NCI-H1105 (cell line): ENCODE measurements around the gene MAGI2.

ENCODE experiments used
- DNase-seq: peaks from one replicate; lab custom pipeline; 2025; lab: John Stamatoyannopoulos, UW

MAGI2 gene

DNA sequence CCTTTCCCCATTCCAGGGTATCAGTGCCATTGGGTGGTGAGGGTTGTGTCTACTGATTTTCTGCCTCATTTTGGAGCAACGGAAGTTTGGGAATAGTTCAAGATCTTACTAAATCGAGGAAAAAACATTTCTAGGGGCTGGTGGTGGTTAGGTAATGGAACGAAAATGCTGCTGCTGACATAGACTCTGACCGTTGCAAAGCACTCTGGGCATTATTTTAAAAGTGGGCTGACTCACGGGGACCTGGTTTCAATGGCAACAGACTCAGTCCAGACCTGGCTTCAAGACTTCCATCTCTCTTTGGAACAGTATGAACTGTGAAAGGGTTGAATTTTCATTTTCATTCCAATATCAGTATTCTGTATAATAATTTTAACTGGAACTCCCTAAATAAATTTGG is 1370.9 kb downstream of the MAGI2 start:
- DNase-seq: no peak

DNA sequence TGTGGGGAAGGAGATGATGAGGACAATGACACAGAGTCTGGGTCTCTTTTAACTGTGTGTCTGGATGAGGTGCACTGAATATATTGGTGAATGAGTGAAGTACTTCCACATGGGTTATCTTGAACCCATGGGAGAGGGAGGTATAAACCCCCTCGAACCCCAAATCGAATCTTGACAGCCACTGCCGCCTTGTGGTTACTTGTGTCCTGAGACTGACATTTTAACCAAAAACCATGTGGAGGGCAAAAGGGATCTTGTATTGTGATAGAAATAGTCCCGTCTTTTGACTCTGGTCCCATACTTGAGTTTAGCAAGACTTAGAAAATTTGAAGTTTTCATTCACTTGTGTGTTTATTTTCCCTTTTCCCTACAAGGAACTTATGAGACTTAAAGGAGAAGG is 1371.6 kb downstream of the MAGI2 start:
- DNase-seq: no peak

DNA sequence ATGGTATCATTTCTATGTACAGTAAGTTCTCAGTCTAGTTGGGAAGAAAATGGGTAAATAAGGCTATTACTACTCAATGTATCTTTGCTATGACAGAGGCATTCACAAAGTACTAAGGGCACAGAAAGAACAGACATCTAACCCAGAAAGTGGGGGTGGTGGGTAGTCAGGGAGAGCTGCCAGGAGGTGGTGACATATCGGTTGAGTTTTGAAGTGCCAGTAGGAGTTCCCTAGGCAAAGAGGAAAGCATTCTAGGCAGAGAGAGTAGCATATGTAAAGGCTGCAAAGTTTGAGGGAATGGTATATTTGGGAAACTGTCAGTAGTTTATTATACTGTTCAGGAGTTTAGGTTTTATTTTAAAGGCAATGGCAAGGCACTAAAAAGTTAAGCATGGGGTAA is 1372.1 kb downstream of the MAGI2 start:
- DNase-seq: no peak

DNA sequence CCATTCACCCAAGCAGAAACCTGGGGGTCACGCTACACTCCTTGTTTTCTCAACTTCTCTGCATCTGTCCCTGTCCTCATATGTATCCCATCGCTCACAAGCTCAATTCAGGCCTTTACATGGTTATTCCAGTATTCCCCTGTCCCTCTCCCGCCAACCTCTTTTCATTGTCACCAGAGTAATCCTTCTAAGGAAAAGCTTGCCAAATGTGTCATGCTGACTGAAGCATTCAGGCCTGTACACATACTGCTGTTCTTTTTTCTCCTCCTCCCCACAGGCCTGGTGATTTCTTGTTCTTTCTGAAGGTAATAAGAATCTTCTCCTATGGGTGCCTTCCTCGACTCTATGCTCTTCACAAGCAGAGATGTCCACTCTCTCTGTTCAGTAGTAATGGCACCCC is 1372.7 kb downstream of the MAGI2 start:
- no peak for DNase-seq

DNA sequence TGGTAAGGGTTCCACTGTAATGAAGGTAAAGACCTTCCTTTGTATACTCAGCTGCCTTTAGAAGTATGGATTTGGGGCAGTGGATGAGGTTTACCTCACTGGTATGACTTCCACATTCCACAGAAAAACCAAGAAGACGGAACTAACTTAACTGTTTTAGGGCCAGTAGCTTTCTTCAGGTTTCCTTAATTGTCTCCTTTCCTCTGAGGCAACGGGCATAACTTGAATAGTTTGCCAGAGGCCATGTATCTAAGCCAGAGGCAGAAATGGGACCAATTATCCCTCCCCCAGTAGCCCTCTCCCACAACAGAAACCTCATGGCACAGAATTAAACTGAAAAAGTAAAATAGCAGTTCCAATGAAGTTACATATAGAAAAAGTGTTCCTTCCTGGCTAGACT is 1373.2 kb downstream of the MAGI2 start:
- no peak for DNase-seq

DNA sequence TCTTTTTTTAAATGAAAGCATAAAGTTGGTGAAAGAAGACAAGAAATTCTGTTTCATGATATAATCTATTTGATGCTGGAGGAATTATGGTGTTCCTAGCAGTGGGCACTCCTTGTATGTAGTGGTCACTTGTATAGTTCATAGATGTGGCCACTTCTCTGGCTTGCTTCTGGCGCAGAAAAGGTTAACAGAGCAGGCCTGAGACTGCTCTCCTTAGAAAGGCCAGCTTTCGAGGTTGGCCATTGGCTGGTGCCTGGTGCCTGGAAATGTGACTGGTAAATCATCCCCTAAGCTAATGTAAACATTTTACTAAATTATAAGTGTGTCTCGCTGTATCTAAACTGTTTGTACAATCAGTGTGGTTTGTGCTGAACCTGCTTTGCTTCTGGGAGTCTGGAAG is 1378.8 kb downstream of the MAGI2 start:
- DNase-seq: no peak

DNA sequence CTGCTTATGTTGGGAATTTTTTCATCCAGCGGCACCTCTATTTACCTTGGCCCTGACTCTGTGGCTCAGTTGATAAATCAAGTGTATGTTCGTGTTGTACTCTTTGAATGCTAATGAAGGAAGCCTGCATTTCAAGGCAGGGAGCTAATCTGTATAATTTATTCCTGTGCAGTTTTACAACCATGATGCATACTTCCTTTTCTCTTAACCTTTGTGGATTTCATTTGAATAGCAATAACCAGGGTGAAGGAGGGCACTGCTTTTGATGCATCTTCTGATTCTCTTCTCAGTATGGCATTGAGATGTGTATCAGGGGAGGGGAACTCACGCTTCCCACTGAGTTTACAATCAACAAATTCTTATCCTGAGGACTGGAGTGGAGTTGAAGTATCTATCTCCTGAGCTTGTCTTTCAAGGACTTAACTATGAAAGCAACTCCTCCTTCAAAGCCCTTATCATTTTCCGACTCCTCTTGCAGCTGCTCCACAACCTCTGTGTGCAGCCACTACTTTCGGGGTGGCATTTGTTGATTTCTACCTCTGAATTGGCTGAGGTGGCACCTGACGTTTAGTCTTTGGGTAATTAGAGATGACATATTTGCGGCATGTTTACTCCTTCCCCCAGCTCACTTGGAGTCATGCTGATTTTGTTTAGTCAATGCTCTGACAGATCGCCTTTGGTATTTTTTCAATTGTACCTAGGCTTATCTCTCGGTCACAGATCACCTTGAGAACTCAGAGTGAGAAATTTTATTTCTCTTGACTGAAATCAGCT is 1379.7 kb downstream of the MAGI2 start:
- DNase-seq: no peak

DNA sequence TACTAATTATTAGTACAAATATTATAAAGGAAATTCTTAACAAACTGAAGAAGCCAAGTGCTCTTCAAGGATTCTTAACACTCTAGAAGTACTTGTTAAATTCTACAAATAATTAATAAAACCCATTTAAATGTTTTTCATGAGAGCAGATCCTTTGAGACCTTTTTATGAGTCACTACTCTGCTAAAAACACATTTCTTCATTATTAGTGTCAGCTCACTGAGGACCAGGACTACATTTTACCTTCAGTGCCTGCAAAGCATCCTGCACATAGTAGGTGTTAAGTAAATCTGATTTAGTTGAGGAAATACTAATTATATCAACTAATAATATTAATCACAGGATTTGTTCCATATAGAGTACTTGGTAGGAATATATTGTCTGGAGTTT is 1381.3 kb downstream of the MAGI2 start:
- DNase-seq: no peak

DNA sequence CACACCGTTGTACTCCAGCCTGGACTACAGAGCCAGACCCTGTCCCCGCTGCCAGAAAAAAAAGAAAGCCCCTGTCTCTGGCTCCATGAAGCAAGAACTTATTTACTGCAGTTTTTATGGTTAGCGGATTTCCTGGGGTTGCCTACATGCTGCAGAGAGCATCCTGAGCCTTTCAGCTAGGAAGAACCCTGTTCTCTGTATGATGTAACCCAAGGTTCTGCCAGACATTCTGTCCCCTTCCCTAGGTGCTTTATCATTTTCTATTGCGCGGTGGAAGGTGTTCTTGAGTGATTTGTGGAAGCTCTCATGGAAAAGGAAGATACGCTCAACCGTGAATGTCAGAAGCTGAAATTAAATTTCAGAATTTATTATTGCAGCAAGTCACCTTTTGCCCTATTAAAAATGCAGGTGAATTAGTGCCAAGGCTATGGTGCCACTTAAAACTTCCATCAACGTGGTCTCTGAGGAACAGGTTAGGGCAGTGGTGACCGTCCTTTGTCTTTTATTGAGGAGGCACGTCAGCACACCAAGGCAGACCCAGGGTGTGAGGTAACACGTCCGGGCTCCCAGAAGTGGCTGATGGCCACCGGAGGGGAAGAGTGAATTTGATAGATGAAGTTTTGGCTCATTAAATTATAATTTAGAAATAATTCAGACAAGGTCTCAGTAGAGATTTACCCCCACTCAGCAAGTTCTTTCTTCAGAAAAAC is 1381.8 kb downstream of the MAGI2 start:
- no peak for DNase-seq

DNA sequence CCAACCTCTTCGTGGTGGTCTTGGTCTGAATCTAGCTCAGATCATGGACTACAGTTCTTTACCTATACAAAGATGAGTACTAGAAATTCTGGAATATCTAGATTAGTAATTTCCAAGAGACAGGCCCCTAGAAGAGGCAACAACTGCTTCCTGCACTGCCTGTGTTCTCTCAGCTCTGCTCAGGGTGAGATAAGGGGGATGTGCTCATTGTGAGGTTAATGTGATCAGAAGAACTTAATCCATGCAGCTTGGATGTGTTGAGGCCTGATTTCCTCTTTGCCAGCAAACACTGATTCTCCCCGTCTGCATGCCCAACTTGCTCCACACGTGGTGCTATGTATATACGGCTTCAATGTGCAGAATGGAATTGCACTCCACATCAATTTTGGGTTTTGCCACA is 1386.9 kb downstream of the MAGI2 start:
- no peak for DNase-seq

DNA sequence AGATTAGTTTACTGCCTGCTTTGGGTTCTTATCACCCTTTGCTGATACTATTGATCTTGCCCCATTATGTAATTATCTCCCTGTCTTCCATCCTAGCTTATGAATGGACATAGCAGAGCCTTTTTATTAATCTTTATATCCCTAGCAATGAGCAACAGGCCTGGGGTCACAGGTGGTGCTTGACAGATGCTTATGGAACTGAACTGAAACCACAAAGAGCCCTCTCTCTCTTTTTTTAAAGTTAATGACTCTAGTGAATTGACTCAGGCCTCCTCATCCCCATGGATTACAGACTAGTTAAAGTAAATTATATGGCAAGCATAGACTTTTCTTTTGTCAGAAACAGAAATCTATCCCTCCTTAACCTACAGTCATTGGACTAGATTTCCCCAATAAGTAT is 1389.7 kb downstream of the MAGI2 start:
- DNase-seq: no peak

DNA sequence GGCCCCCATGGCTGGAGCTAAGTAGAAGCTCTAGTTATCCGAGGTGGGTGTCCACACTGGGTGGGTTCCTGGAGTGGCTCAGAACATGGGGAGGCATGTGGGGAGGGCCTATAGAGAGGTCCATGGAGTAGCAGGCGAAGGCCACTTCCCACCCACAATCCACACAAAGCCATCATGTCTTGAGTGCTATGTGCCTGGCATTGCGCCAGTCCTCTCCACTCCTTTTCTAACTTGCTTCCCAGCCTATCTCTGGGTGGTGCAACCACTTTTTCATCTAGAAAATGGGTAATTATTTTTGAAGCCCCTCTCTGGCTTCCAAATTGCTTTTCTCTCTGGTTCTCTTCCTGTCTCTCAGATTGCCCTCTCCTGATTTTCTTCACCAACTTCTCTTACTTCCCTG is 1391.3 kb downstream of the MAGI2 start:
- DNase-seq: no peak

DNA sequence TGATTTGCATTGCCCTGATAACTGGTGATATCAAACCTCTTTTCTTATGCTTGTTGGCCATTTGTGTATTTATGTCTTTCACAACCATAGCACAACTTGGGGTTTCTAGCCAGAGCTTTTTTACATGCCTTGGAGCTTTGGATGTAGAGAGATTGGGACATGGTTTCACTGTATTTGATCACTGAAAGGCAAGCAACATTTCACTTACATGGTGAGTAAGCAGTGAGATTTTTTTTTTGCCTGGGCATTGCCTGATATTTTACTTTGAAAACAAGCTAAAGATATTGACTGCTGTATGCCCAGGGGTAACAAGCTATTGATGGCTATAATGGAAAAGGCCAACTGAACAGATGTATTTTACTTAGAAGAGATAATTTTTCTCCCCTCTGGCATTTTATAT is 1395.9 kb downstream of the MAGI2 start:
- no peak for DNase-seq

DNA sequence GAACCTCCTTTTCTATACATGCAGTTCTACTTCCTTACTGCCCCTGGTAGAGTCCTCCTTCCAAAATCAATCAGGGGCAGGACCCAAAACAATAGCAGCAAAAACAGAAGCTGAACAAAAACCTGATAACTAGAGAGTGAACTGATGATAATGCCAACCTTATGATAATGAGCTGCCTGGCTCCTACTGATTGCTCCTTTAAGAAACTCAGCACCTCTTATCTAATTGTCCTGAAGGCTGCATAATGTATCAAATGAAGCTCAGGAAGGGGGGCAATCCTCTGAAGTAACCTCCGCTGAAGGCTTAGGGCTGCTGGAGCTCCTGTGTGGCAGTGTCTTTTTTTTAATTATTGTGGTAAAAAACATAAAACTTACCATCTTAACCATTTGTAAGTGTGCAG is 1397.9 kb downstream of the MAGI2 start:
- DNase-seq: no peak

DNA sequence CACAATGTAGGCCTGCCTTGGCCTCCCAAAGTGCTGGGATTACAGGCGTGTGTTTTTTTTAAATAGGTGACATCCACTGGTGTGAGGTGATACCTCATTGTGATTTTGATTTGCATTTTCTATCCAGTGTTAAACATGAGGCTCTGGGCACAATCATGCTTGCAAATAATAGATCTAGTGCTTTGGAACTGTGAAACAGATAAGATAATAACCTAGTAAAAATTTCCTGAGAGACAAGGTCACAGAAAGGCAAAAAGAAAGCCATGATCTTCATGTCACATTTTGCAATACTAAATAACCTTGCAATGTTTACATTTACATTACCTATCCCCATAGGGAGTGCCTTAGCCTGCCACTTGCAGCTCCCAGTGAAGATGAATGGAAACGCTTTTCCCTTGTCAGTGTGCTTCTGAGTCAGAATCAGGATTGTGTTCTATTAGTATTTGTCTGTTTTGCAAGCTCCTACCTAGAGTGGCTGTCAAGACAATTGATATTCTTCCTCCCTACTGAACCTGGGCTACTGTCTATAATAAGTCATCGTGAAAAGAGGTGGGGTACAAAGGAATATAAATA is 1398.4 kb downstream of the MAGI2 start:
- DNase-seq: no peak

DNA sequence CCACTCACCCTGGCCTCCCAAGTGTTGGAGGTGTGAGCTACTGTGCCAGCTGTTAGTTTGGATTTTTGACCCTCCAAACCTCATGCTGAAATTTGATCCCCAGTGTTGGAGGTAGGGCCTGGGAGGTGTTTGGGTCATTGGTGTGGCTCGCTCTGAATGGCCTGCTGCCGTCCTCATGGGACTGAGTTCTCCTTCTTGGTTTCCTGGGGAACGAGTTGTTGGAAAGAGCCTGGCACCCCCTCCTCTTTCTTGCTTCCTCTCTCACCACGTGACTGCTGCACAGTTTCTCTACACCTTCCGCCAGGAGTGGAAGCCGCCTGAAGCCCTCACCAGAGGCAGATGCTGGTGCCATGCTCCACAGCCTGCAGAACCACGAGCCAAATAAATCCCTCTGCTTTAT is 1401.4 kb downstream of the MAGI2 start:
- DNase-seq: no peak

DNA sequence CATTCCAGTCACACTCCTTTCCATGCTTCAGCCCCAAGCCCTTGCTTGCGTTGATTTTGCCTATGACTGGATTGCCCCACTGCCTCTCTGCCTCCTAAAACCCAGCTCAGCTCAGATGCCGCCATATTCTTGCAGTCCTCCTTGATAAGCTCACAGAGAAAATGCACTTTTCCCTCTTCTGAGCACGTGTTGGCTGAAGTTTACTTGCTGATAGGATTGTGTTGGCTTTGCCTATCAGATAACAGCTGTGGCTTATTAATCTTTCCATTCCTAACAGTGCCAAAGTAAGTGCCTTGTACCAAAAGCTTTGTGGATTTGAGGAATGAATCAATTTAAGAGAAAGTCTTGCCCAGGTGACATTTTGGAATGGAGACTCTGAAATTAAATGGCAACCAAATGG is 1405.7 kb downstream of the MAGI2 start:
- no peak for DNase-seq

DNA sequence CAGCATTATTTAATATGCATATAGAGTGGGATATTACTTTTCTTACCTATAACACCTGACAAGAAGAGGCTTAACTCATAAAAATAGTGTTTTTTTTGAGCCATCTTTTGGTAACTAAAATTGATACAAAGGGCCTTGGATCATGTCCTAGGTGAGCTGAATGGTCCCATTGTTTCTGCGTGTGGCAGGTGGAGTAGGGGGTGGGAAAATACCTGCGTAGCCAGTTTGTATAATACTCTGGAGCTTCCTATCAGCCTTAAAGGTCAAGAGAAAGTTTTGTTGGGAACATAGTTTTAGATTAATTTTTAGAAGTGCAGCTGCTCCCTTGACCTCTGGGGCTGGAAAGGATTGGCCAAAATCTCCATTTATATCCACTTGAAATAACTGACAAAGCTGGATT is 1410.3 kb downstream of the MAGI2 start:
- DNase-seq: no peak

DNA sequence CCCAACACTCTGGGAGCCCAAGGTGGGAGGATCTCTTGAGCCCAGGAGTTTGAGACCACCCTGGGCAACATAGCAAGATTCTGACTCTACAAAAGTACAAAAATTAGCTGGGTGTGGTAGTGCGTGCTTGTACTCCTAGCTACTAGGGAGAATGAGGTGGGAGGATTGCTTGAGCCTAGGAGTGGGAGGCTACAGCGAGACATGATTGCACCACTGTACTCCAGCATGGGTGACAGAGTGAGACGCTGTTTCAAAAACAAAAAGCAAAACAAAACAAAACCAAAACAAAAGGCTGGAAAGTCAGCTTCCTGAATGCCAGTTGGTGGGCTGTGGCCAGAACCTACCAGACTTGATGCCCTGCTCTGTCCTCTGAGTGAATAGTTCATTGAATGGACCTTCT is 1412.0 kb downstream of the MAGI2 start:
- DNase-seq: no peak

DNA sequence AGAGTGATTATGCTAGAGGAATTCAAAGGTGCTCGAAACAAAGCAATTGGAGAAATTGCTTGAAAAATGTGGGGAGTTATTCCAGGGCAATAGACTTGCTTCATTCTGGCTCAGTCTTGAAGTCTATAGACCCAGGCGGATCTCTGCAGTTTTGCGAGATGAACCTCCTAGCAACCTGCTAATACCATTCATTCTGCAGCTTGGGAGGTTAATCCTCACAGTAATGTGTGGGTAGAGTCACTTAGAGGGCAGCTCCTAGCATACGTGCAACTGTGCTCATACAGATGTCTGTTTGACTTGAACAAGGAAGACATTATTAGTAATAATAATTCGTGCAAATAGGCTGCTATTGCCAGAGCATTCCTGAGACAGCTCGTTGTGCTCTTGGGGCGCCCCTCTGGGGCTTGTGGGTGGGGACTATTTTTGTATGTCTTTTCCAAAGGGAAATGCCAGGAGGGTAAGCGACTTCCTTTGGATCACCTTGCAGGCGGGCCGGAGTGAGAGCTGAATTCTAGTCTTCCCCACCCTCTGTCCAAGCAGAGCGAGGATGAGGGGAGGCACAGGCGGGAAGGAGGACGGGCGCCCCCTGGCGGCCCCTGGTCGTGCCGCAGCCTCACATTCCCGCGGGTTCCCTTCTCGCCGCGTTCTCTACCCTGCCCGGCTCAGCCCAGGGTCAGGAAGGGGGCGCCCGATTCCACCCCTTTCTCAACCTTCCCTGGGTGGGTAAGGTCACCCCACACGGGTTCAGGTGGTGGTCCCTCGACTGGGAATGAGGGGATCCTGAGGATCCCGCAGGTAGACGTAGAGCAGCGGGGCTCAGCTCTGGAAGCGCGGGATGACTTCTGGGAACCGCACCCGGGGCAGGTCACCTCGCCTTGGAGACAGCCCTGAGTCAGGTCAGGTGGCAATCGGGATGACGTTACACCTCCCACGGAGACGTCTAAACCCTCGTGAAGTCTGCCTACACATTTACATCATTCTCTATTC is 1413.4 kb downstream of the MAGI2 start:
- no peak for DNase-seq

DNA sequence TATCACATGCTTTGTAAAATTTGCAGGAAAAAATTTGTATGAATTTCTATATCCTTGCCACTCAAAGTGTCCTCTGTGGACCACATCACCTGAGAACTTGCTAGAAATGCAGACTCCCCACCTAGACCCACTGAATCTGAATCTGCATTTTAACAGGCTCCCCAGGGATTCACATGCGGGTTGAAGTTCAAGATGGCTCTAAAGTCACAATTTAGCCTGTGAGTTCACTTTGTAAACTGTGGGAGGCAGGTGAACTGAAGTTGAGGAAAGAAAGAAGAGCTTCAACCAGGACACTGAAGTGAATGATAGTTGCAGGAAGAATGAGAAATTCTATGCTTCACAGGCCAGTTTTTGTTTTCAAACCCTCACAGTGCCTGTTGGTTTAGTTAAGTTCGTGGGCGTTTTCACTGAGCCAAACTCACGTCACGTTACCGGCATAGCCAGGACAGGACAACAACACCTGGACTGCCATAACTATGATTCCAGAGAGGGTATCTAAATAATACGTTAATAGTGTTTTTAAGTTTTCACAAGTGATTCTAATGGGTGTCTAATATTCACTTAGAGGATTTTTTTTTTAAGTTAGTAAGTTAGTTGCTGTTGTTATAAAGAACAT is 1414.9 kb downstream of the MAGI2 start:
- DNase-seq: no peak

DNA sequence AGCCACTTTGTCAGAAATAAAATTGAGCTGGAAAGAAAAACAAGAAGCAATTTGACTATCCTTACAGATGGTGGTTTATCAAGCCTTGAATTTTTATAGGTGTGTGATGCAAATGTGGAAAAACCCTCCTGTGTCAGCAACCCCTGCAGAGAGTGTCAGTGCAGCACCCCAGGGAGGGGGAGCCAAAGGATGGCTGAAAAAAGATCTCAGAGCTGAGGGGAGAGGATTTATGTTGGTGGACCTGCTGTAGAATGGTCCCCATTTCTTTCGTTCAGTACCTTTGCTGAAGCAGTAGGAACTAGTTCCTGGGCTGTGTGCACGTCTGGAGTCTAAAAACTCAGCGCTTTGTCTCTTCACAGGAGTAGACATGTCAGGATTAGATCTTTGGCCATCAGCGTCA is 1415.9 kb downstream of the MAGI2 start:
- no peak for DNase-seq
